Motor neuron (in vitro differentiated cells): ENCODE data around the gene EME1. TPM values are rescaled to one million over a fixed set of nuclear protein-coding genes. Genes with fewer than 3 reads are reported as not detected.

ENCODE experiments used
- ATAC-seq, 8 experiments: fragments of 200-7000 bp; cut with Tn5 transposase; replicated peaks in 6 of 8; 2 replicates each; pipeline ENCODE4 v1.8.0; 2021; ENCODE audit warnings: mild to moderate bottlenecking in 8 of 8, moderate library complexity in 8 of 8
- H3K27ac ChIP-seq, 2 donors: fragments of 250-450 bp; sonication (Bioruptor Pico); 2 replicates each; pipeline ENCODE4 v1.9.0; 2021; ENCODE audit warnings: antibody characterized with exemption in 2 of 2, mild to moderate bottlenecking in 2 of 2, moderate library complexity in 1 of 2
- H3K4me1 ChIP-seq, 2 donors: fragments of 250-450 bp; sonication (Bioruptor Pico); replicated peaks in 1 of 2; 2 replicates each; pipeline ENCODE4 v1.6.1; 2021; ENCODE audit warnings: antibody characterized with exemption in 2 of 2, mild to moderate bottlenecking in 2 of 2, moderate library complexity in 1 of 2
- H3K4me3 ChIP-seq, 5 donors: fragments of 250-450 bp; sonication (Bioruptor Pico); 2 replicates each; pipeline ENCODE4 v1.9.0; 2021; ENCODE audit warnings: antibody characterized with exemption in 5 of 5, mild to moderate bottlenecking in 5 of 5, moderate library complexity in 4 of 5
- WGBS, 10 experiments: fragments of 450-650 bp; shearing (Covaris generic); methylation state at CpG; one replicate each; pipeline ENCODE4 v1.0.0; 2022; 5-methylcytosine and 5-hydroxymethylcytosine counted together
- in situ Hi-C, 9 experiments: fragments of 400-800 bp; cut with MboI; loops; one replicate each; pipeline ENCODE4 v1.15.0; 2021; ENCODE audit warnings: low sequenced_read_pairs in 9 of 9, low pct_unique_long_range_greater_than_20kb in 2 of 9; ENCODE audit not compliant: unreplicated experiment in 9 of 9
- total RNA-seq, 8 experiments: library from RNA; unstranded; fragments of 300-600 nt; gene quantifications; 2 replicates each; pipeline versions ENCODE4 v1.2.3 to v1.2.4, GENCODE V29; 2022

Gene EME1
- total RNA-seq, 8 experiments from 2014 or later, result 0.66 to 14.5 (median 5.7) TPM

DNA sequence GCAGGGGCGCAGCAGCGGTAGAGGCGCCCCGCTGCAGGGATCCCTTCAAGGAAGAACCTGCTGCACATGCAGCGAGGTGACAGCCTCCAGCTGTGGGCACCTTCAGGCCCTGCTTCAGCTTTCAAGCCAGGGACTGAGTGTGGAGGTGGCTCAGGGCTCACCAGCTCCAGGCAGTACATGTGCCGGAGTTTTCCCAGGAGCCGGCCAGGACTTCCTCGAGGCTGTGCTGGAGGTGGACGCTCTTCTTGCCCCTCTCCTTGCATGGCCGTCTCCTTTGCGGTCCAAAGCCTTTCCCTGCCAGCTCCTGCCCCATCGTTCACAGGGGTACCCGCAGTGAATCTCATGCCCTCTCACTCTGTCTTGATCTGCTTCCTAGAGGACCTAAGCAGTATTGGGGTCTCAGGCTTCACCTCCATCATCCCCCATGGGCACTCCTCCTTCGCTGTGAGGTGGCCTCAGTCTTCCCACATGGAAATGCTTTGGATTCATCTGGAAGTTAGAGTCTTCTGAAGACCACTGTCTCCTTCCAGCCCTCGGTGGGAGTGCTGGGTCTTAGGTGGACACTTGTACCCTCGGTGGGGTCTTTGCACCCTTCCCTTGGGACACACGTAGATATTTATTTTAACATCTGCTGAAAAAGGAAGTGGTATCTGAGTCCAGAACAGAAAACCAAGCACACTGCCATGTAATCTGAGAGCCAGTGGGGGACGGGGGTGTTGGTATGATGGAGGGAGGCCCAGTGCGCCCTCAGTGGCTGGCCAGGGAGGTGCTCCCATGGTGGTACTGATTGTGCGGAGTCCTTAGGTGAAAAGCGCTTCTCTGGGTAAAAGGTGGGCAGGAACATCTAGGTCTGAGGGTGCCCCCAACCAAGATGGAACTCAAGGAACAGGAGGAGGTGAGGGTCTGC is 20.1 kb upstream of the EME1 start:
- no peak for ATAC-seq
- 80 to 100% (median 93%) methylated on average over 3 to 11 of the region's 21 CpGs; no CpG with 5 or more reads in 3 of the 10 experiments for WGBS, 10 experiments

DNA sequence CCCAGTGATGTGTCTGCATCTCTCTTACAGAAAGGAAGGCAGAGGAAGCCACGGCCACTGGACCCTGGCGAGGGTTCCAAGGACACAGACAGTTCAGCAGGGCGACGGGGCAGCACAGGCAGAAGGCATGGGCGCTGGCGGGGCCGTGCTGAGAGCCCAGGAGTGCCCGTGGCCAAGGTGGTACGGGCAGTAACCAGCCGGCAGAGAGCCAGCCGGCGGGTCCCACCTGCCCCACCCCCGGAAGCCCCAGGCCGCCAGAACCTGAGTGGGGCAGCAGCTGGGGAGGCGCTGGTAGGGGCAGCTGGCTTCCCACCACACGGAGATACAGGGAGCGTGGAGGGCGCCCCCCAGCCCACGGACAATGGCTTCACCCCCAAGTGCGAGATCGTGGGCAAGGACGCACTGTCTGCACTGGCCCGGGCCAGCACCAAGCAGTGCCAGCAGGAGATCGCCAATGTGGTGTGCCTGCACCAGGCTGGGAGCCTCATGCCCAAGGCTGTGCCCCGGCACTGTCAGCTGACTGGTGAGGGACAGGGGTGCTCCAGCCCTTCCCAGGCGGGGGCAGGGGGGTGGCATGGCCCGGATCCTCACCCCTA is 19.3 kb upstream of the EME1 start:
- Histone ChIP-seq H3K27ac (no peak overlapping the region), H3K4me1 (no peaks in the 10 kb centered on the region), H3K4me3 (no peak overlapping the region)
- in situ Hi-C loops, result no loop called here
- peak in 4 of 8 experiments; percentile 8 to 15 (median 12) for ATAC-seq
- WGBS, 10 experiments, result 97 to 100% (median 100%) methylated on average over 3 to 11 of the region's 27 CpGs; no CpG with 5 or more reads in 6 of the 10 experiments

More for the DNA sequence above, 20.1 kb upstream of the EME1 start:
- in situ Hi-C loops, result no loop called here
- Histone ChIP-seq H3K4me3 (no peak overlapping the region), H3K4me1 (peaks cover under 1% of the 10 kb centered on the region in 2 donors), H3K27ac (no peak overlapping the region)

DNA sequence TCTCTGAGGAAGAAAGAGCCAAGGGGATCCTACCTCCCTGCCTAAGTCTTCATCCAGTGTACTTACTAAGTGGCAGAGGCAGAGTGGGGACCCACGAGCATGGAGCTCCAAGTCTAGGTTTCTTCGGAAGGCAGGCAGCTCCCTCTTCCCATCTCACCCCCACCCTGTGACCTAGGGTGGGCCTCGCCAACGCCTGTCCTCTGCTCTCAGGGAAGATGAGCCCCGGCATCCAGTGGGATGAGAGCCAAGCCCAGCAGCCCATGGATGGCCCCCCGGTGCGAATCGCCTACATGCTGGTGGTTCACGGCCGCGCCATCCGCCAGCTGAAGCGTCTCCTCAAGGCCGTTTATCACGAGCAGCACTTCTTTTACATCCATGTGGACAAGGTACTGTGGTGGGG is 18.8 kb upstream of the EME1 start:
- in situ Hi-C loops, result no loop called here
- WGBS, 10 experiments, result 100% methylated on average over 2 of the region's 15 CpGs; no CpG with 5 or more reads in 8 of the 10 experiments

DNA sequence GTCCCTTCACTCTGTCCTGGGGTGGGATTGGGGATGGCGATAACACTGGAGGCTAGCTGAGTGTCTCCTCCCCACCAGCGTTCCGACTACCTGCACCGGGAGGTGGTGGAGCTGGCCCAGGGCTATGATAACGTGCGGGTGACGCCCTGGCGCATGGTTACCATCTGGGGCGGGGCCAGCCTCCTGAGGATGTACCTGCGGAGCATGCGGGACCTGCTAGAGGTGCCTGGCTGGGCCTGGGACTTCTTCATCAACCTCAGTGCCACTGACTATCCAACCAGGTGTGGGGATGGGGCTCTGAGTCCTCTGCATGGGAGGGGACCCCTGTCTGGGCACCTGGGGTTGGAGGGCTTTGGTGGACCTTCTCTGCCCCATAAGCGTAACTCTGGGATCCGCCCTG is 18.3 kb upstream of the EME1 start:
- Histone ChIP-seq H3K4me1 (no peaks in the 10 kb centered on the region), H3K4me3 (no peak overlapping the region), H3K27ac (no peak overlapping the region)
- in situ Hi-C loops, result no loop called here
- 87 to 100% (median 100%) methylated on average over 1 to 4 of the region's 13 CpGs; no CpG with 5 or more reads in 7 of the 10 experiments for WGBS, 10 experiments
- peak in 2 of 8 experiments; percentile 1 to 5 for ATAC-seq

More for the DNA sequence above, 18.8 kb upstream of the EME1 start:
- Histone ChIP-seq H3K4me1 (no peaks in the 10 kb centered on the region), H3K27ac (no peak overlapping the region), H3K4me3 (no peak overlapping the region)
- peak in 1 of 8 experiments; percentile 4 for ATAC-seq

DNA sequence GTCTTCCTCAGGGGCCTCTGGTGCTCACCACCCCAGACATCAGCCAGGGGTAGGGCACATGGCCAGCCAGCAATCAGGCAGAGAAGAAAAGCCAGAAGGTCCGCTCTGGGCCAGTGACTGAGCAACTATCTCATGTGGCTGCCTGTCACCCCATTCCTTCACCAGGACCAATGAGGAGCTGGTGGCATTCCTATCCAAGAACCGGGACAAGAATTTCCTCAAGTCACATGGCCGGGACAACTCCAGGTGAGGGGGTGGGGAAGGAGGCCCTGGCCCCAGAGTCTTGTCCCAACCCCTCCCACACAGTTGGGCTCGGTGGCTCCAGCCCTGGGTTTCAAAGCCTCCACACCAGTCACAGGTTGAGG is 17.7 kb upstream of the EME1 start:
- in situ Hi-C loops, result no loop called here
- 80 to 96% (median 94%) methylated on average over 1 to 3 of the region's 4 CpGs; no CpG with 5 or more reads in 7 of the 10 experiments for WGBS, 10 experiments
- Histone ChIP-seq H3K4me1 (no peaks in the 10 kb centered on the region), H3K27ac (no peak overlapping the region), H3K4me3 (no peak overlapping the region)
- peak in 2 of 8 experiments; percentile 2 to 5 for ATAC-seq

DNA sequence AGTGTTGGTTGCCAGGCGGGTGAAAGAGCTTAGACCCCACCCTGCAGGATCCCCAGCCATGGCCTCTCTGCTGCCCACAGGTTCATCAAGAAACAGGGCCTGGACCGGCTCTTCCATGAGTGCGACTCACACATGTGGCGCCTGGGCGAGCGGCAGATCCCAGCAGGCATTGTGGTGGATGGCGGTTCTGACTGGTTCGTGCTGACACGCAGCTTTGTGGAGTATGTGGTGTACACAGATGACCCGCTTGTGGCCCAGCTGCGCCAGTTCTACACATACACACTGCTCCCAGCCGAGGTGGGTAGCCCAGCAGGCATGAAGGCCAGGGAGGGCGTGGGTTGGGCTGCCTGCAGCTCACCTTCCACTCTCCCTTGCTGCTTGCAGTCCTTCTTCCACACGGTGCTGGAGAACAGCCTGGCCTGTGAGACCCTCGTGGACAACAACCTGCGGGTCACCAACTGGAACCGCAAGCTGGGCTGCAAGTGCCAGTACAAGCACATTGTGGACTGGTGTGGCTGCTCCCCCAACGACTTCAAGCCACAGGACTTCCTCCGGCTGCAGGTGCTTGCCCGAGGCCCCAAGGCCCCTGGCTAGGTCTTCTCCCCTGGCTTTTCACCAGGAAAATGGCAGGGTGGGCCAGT is 17.2 kb upstream of the EME1 start:
- H3K4me3 ChIP-seq, result no peak overlapping the region
- H3K4me1 ChIP-seq, result no peaks in the 10 kb centered on the region
- in situ Hi-C loops, result no loop called here
- WGBS, 10 experiments, result 60 to 100% (median 90%) methylated on average over 1 to 11 of the region's 20 CpGs; no CpG with 5 or more reads in 5 of the 10 experiments
- peak in 3 of 8 experiments; percentile 10 to 13 (median 11) for ATAC-seq
- H3K27ac ChIP-seq, result no peak overlapping the region

DNA sequence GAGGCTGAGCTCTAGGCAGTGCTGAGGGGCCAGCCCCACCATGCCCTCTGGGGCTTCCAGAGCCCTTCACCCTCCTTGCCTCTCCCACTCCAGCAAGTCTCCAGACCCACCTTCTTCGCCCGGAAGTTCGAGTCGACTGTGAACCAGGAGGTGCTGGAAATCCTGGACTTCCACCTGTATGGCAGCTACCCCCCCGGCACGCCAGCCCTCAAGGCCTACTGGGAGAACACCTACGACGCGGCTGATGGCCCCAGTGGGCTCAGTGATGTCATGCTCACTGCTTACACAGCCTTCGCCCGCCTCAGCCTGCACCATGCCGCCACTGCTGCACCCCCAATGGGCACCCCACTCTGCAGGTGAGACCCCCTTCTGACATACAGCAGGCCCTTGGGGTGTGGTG is 16.6 kb upstream of the EME1 start:
- in situ Hi-C loops, result no loop called here
- no peak overlapping the region for H3K4me3 ChIP-seq
- no peak overlapping the region for H3K27ac ChIP-seq
- WGBS, 10 experiments, result 80 to 100% (median 93%) methylated on average over 2 to 6 of the region's 12 CpGs; no CpG with 5 or more reads in 6 of the 10 experiments
- no peak for ATAC-seq
- H3K4me1 ChIP-seq, result no peaks in the 10 kb centered on the region

DNA sequence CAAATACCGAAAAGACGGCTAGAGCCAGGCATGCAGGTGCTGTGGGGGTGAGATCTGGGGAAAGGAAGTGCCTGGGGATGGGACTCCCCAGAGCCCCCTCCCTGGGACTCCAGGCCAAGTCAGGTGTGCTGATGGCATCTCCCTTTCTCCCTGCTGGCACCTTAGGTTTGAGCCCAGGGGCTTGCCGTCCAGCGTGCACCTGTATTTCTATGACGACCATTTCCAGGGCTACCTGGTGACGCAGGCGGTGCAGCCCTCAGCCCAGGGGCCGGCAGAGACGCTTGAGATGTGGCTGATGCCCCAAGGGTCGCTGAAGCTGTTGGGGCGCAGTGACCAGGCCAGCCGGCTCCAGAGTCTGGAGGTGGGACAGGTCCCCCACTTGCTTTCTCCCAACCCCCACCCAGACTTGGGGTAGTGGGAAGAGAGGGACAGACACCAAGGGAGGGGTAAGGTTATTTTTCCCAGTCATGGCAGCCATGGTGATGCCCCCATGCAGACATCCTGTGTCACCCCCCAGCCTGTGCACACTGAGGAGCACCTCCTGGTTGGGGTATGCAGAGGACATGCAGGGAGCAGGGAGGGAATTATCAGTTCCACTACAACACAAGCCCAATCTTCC is 16.0 kb upstream of the EME1 start:
- in situ Hi-C loops, result no loop called here
- WGBS, 10 experiments, result 95% methylated on average over 4 of the region's 12 CpGs; no CpG with 5 or more reads in 9 of the 10 experiments
- Histone ChIP-seq H3K27ac (no peak overlapping the region), H3K4me3 (no peak overlapping the region), H3K4me1 (no peaks in the 10 kb centered on the region)
- ATAC-seq, result no peak

DNA sequence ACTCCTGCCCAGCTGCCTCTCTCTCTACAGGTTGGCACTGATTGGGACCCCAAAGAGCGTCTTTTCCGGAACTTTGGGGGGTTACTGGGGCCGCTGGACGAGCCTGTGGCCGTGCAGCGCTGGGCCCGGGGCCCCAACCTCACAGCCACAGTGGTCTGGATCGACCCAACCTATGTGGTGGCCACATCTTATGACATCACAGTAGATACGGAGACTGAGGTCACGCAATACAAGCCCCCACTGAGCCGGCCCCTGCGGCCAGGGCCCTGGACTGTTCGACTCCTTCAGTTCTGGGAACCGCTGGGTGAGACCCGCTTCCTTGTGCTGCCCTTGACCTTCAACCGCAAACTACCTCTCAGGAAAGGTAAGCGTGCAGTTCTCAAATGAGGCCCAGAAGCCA is 14.9 kb upstream of the EME1 start:
- peaks cover 10% of the 10 kb centered on the region in 2 donors for H3K4me1 ChIP-seq
- no peak overlapping the region for H3K4me3 ChIP-seq
- WGBS, 10 experiments, result 80 to 100% (median 93%) methylated on average over 1 to 6 of the region's 17 CpGs; no CpG with 5 or more reads in 5 of the 10 experiments
- in situ Hi-C loops, result no loop called here
- ATAC-seq, result no peak
- H3K27ac ChIP-seq, result no peak overlapping the region

DNA sequence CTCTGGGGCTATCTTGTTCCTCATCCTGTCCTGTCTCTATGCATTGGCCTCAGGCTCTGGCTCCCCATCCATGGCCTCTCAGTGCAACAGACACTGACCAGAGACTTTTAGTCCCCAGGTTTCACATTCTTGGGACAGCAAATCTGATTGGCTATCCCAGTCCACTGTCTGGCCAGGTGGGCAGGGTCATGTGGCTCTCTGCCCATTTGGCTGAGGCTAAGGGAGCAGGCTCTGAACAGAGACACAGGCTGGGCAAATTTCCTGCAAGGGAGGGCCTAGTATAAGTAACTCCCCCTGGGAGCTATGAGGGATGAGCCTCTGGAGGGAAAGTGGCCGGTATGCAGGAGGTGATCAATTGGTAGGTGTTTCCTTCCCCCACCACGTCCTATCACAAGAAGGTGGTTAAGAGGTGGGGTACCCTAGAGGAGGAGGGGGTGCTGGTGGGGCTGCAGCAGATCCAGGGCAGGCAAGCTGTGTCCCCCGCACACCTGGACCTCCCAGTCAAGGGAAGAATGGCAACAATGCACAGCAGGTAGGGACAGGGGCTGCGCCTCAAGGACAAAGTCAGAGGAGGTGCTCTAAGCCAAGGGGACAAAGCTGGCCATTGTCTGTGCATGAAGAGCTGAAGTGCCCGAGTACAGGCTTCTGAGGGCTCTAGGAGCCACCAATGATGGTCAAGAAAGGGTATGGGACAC is 13.9 kb upstream of the EME1 start:
- in situ Hi-C loops, result no loop called here
- H3K4me1 ChIP-seq, result peaks cover 20% of the 10 kb centered on the region in 2 donors
- no peak overlapping the region for H3K4me3 ChIP-seq
- H3K27ac ChIP-seq, result no peak overlapping the region
- WGBS, 10 experiments, result 79 to 92% (median 89%) methylated on average over 2 of the region's 5 CpGs; no CpG with 5 or more reads in 7 of the 10 experiments
- peak in 1 of 8 experiments; percentile 11 for ATAC-seq

DNA sequence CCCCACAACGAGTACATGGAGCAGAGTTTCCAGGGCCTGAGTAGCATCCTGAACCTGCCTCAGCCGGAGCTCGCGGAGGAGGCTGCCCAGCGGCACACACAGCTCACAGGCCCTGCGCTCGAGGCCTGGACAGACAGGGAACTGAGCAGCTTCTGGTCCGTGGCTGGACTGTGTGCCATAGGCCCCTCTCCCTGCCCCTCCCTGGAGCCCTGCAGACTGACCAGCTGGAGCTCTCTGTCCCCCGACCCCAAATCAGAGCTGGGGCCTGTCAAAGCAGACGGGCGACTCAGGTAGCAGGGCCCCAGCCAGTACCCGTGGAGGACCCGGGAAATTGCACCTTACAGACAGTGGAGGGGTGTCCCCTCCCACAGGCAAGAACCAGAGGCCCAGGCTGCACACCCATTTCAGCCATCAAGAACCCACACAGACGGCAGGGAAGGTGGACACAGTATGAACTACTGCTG is 13.0 kb upstream of the EME1 start:
- no peak for ATAC-seq
- peaks cover 24 to 29% of the 10 kb centered on the region in 2 donors for H3K4me1 ChIP-seq
- WGBS, 10 experiments, result 60 to 100% (median 92%) methylated on average over 1 to 11 of the region's 14 CpGs; no CpG with 5 or more reads in 5 of the 10 experiments
- no peak overlapping the region for H3K27ac ChIP-seq
- in situ Hi-C loops, result no loop called here
- no peak overlapping the region for H3K4me3 ChIP-seq

DNA sequence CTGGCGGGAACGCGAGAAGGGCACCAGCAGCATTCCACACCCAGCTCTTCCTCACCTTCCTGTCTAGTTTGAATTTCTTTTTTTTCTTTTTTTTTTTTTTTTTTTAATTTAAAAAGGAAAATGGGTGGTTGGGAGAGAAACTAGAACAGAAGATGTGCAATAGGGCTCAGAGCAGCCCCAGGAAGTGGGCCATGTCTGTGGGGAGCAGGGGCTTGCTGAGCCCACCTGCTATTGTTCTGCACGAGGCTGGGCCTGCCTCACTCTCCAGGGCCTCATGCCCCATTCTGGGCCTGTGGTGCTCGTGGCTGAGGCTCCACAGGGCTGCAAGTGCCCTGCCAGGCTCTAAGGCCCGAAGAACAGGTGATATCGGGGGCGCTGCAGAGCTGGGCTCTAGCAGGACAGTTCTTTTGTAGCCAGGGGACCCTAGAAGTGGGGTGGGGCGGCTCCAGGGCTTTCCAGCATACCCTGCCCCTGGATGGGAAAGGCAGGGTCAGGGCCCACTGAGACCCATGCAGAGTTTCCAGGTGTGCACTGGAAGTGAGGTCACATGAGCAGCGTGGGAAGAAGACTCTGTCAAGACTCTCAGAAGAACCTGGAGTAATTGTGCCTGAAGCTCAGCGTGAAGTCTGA is 12.4 kb upstream of the EME1 start:
- H3K4me1 ChIP-seq, result peaks cover 29 to 34% of the 10 kb centered on the region in 2 donors
- H3K27ac ChIP-seq, result no peak overlapping the region
- H3K4me3 ChIP-seq, result no peak overlapping the region
- in situ Hi-C loops, result no loop called here
- ATAC-seq, result no peak
- 20 to 100% (median 83%) methylated on average over 1 to 6 of the region's 11 CpGs; no CpG with 5 or more reads in 3 of the 10 experiments for WGBS, 10 experiments
